Lung (tissue), 12 donors: Measurements from ENCODE around the gene TTC28. TPM values are rescaled to one million over a fixed set of nuclear protein-coding genes. Genes with fewer than 3 reads are reported as not detected.
A peak's percentile ranks its signal among the peaks of the same experiment; 100 is the strongest.

ENCODE experiments used
- ATAC-seq: fragments of 200-7000 bp; cut with Tn5 transposase; one replicate; pipeline ENCODE4 v1.9.1; 2020; ENCODE audit warnings: moderate number of reproducible peaks; ENCODE audit not compliant: insufficient read depth, low FRiP score
- DNase-seq, 3 donors: peaks; one replicate each; pipeline ENCODE4 v3.0.0-alpha.2; 2013 to 2017
- H3K27ac ChIP-seq, 2 donors: one replicate each; pipeline ENCODE4 v1.5.1; 2013; ENCODE audit warnings: mild to moderate bottlenecking in 2 of 2, moderate library complexity in 2 of 2, control low read depth in 1 of 2, inconsistent platforms in 1 of 2, low read depth in 1 of 2, low read length in 1 of 2
- H3K27me3 ChIP-seq, 3 donors: one replicate each; pipeline ENCODE4 v1.5.1; 2013; ENCODE audit warnings: low read length in 2 of 3; ENCODE audit not compliant: control insufficient read depth in 3 of 3, insufficient read depth in 3 of 3
- H3K36me3 ChIP-seq, 4 donors: one replicate each; pipeline ENCODE4 v1.5.1; 2013; ENCODE audit warnings: low read length in 4 of 4, mild to moderate bottlenecking in 1 of 4, moderate library complexity in 1 of 4; ENCODE audit not compliant: control insufficient read depth in 4 of 4, insufficient read depth in 4 of 4
- H3K4me1 ChIP-seq, 5 donors: one replicate each; pipeline ENCODE4 v1.5.1; 2013; ENCODE audit warnings: low read length in 5 of 5, mild to moderate bottlenecking in 2 of 5, moderate library complexity in 1 of 5; ENCODE audit not compliant: control insufficient read depth in 5 of 5, insufficient read depth in 5 of 5
- H3K4me3 ChIP-seq: one replicate; pipeline ENCODE4 v1.5.1; 2013; ENCODE audit warnings: mild to moderate bottlenecking, control low read depth, moderate library complexity
- H3K9ac ChIP-seq, 2 donors: one replicate each; pipeline ENCODE4 v1.5.1; 2013; ENCODE audit warnings: low read length in 2 of 2, control low read depth in 1 of 2; ENCODE audit not compliant: insufficient read depth in 1 of 2
- H3K9me3 ChIP-seq, 4 donors: one replicate each; pipeline ENCODE4 v1.5.1; 2013; ENCODE audit warnings: low read length in 3 of 4, mild to moderate bottlenecking in 1 of 4, moderate library complexity in 1 of 4; ENCODE audit not compliant: control insufficient read depth in 4 of 4, insufficient read depth in 3 of 4
- CTCF ChIP-seq: IDR thresholded peaks from 2 replicates; pipeline ENCODE4 v1.5.1; 2012; ENCODE audit warnings: mild to moderate bottlenecking; ENCODE audit errors: control extremely low read depth, extremely low read depth
- WGBS, 2 donors: extraction: QIAGEN DNeasy Blood & Tissue Kit; methylation state at CpG; one replicate each; pipeline ENCODE4 v1.1.7; 2013; 5-methylcytosine and 5-hydroxymethylcytosine counted together
- polyA plus RNA-seq, 2 donors: library from polyadenylated mRNA; stranded (reverse); fragments of 200-250 nt; gene quantifications; one replicate each; pipeline ENCODE4 v1.2.1, GENCODE V29; 2013
- total RNA-seq, 2 donors: library from RNA; depleted of rRNA in 1 of 2; stranded (reverse); fragments of >200 nt in 1 of 2; gene quantifications; one replicate each; pipeline ENCODE4 v1.2.1, GENCODE V29; 2014 to 2021
- donor health status: control.
- donor health status: control.
- donor health status: Bipolar disorder and iron deficiency.
- donor health status: healthy.
- donor health status: DM: yes; HTN: yes; CAD: no.

Gene TTC28
- total and polyA plus RNA-seq, 4 donors: 4.7 to 72.2 (median 24.8) TPM

GRCh38 chr22:28046100-28046499 lies 633.5 kb downstream of the TTC28 start:
- no peak for TF ChIP-seq CTCF
- no peak for ATAC-seq

GRCh38 chr22:28044546-28045173 lies 635.0 kb downstream of the TTC28 start:
- WGBS, 2 donors: 81% methylated on average over 7 of the region's 7 CpGs
- ATAC-seq (no peak), DNase-seq (no peak)
- Histone ChIP-seq H3K4me1 (peaks cover 0 to 25% (median 0%) of the 10 kb centered on the region in 5 donors), H3K27me3 (no peaks in the 10 kb centered on the region), H3K36me3 (peaks cover 0 to 3% (median 1%) of the 10 kb centered on the region in 4 donors), H3K9ac (no peak overlapping the region), H3K27ac (no peak overlapping the region), H3K9me3 (no peaks in the 10 kb centered on the region), H3K4me3 (no peak overlapping the region)
- TF ChIP-seq CTCF: no peak

More at GRCh38 chr22:28046100-28046499, 633.5 kb downstream of the TTC28 start:
- H3K27me3 ChIP-seq: no peaks in the 10 kb centered on the region
- H3K9me3 ChIP-seq: no peaks in the 10 kb centered on the region
- no peak for DNase-seq
- peaks cover 0 to 25% (median 3%) of the 10 kb centered on the region in 5 donors for H3K4me1 ChIP-seq
- H3K36me3 ChIP-seq: peaks cover 0 to 3% (median 1%) of the 10 kb centered on the region in 4 donors
- H3K9ac ChIP-seq: no peak overlapping the region
- H3K4me3 ChIP-seq: no peak overlapping the region
- no peak overlapping the region for H3K27ac ChIP-seq

- WGBS, 2 donors: 75 to 78% methylated on average over 2 of the region's 2 CpGs
- no peaks in the 10 kb centered on the region for H3K9me3 ChIP-seq
- DNase-seq: peak in 1 of 3 donors; percentile 32
- no peak for ATAC-seq
- H3K9ac ChIP-seq: no peak overlapping the region
- no peaks in the 10 kb centered on the region for H3K27me3 ChIP-seq
- TF ChIP-seq CTCF: no peak
- no peak overlapping the region for H3K27ac ChIP-seq
- no peaks in the 10 kb centered on the region for H3K36me3 ChIP-seq
- H3K4me1 ChIP-seq: peaks cover 0 to 16% (median 0%) of the 10 kb centered on the region in 5 donors
- H3K4me3 ChIP-seq: no peak overlapping the region
Measured at GRCh38 chr22:28043266-28043665, 636.4 kb downstream of the TTC28 start.
